Measurements from ENCODE around the gene TRPM5. TPM values are rescaled to one million over a fixed set of nuclear protein-coding genes. Genes with fewer than 3 reads are reported as not detected.

The TRPM5 gene
- total RNA-seq, 1 donor from 2014 or later = 0.46 TPM

- H3K27ac Mint-ChIP-seq = no peak overlapping the region
- H3K4me3 Mint-ChIP-seq = no peak overlapping the region
- H3K9me3 Mint-ChIP-seq = no peaks in the 10 kb centered on the region
- H3K36me3 Mint-ChIP-seq = no peaks in the 10 kb centered on the region
- no peaks in the 10 kb centered on the region for H3K4me1 Mint-ChIP-seq (ENCODE audit: unreplicated experiment)
- no peaks in the 10 kb centered on the region for H3K27me3 Mint-ChIP-seq
- no peak for TF ChIP-seq CTCF (conservative IDR thresholded peaks at IDR 0.05)
- no peak for DNase-seq (ENCODE audit: extremely low spot score, unreplicated experiment)
Measured at GRCh38 chr11:2421226-2421994, 22.9 kb downstream of the TRPM5 start.

DNA sequence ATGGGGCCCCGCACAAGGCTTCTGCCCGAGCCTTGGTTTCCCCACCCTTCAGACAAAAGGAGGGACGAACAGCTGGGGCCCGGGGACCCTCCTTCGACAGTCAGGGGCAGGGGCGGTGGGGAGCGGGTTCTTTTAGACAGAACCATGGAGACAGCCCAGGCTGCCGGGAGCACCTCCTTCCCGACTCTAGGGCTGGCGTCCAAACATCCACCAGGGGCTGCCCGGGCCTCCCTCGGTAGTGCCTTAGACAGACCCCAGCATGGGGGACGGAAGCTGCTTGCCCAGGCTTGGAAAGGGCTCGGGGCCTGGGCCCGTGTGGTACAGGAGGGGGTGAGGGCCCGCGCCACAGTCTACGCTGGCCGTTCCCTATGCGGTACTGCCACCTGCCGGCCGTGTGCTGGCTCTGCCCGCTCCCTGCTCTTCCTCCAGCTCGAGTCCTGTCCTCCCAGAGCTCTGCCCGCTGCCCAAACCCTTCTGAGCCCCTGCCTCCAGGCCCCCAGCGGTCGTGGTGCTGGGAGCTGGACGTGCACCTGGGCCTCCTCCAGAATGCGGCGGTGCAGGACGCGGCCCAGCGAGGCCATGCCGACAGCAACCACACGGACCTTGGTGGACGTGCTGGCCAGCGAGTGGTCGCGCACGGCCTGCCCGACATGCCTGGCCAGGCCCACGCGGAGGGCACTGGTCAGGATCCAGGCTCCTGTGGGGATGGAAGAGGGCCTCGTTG is 23.6 kb downstream of the TRPM5 start:
- Mint-ChIP-seq H3K9me3 (no peaks in the 10 kb centered on the region), H3K4me3 (no peak overlapping the region), H3K4me1 (ENCODE audit: unreplicated experiment) (no peaks in the 10 kb centered on the region), H3K27me3 (no peaks in the 10 kb centered on the region), H3K36me3 (no peaks in the 10 kb centered on the region), H3K27ac (no peak overlapping the region)
- peak; percentile 95 for TF ChIP-seq CTCF (conservative IDR thresholded peaks at IDR 0.05)
- peak; percentile 85 for DNase-seq (ENCODE audit: extremely low spot score, unreplicated experiment)

DNA sequence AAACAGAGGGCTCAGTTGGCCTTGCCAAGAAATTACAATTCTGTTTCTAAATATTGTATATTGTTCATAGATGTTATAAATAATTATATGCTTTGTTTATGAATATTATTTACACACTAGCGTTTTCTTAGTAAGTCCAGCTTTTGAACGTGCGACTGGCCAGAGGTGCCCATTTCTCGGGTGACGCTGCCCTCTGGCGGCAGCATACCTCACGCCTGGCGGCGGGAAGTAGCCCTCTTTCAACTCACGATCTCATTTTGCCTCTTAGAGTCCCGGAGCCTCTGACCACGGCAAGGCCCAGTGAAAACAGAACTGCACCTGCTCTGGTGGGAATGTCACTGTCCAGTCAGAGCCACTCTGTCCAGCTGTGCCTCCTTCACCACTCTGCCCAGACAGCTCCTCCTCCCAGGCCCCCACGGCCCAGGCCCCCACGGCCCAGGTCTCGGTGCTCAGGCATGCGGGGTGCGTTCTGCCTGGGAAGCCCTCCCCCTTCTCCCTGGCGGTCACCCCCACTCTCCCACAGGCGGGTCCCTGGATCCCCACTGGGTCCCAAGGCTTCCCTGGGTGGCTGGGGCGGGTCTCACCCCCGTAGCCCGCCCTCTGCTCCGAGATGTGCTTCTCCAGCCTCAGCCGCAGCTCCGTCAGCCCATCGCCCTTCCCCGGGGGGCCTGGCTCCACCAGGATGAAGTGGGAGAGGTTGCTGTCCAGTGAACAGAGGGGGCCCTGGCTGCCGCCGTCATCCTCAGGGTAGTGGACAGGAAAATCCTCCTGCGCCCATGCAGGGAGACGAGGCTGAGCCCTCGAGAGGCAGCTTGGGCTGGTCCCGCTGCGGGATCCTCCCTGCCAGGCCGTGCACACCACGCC is 24.4 kb downstream of the TRPM5 start:
- H3K27ac Mint-ChIP-seq = no peak overlapping the region
- no peaks in the 10 kb centered on the region for H3K36me3 Mint-ChIP-seq
- DNase-seq (ENCODE audit: extremely low spot score, unreplicated experiment) = no peak
- TF ChIP-seq CTCF (conservative IDR thresholded peaks at IDR 0.05) = peak; percentile 92
- no peaks in the 10 kb centered on the region for H3K9me3 Mint-ChIP-seq
- H3K4me3 Mint-ChIP-seq = no peak overlapping the region
- no peaks in the 10 kb centered on the region for H3K4me1 Mint-ChIP-seq (ENCODE audit: unreplicated experiment)
- no peaks in the 10 kb centered on the region for H3K27me3 Mint-ChIP-seq

- no peaks in the 10 kb centered on the region for H3K36me3 Mint-ChIP-seq
- H3K27ac Mint-ChIP-seq = no peak overlapping the region
- H3K4me3 Mint-ChIP-seq = no peak overlapping the region
- TF ChIP-seq CTCF (conservative IDR thresholded peaks at IDR 0.05) = no peak
- H3K9me3 Mint-ChIP-seq = no peaks in the 10 kb centered on the region
- DNase-seq (ENCODE audit: extremely low spot score, unreplicated experiment) = no peak
- H3K4me1 Mint-ChIP-seq (ENCODE audit: unreplicated experiment) = no peaks in the 10 kb centered on the region
- H3K27me3 Mint-ChIP-seq = no peaks in the 10 kb centered on the region
Measured at GRCh38 chr11:2418693-2419360, 25.5 kb downstream of the TRPM5 start.

All from type B pancreatic cell (in vitro differentiated cells).